Natural killer cell (primary cell): Measurements from ENCODE around the gene CMTM1. TPM values are rescaled to one million over a fixed set of nuclear protein-coding genes. Genes with fewer than 3 reads are reported as not detected.

ENCODE experiments used
- ATAC-seq, 3 donors: fragments of 150-1000 bp in 2 of 3; fragments of 200-7000 bp in 1 of 3; cut with Tn5 transposase; 1 replicate in 1 of 3; 2 replicates in 2 of 3; pipeline ENCODE4 v1.10.0; 2021; ENCODE audit warnings: mild to moderate bottlenecking in 2 of 3, moderate library complexity in 2 of 3
- DNase-seq, 2 donors: peaks; one replicate each; pipeline versions ENCODE4 v3.0.0 to v3.0.0-alpha.2; 2013 to 2021; ENCODE audit warnings: mixed read lengths in 1 of 2
- H3K27ac ChIP-seq: one replicate; pipeline ENCODE4 v1.5.1; 2013; ENCODE audit warnings: mild to moderate bottlenecking, low read length
- H3K27me3 ChIP-seq: one replicate; pipeline ENCODE4 v1.6.1; 2013; ENCODE audit warnings: low read length; ENCODE audit not compliant: control insufficient read depth, insufficient read depth
- H3K36me3 ChIP-seq: one replicate; pipeline ENCODE4 v1.6.1; 2013; ENCODE audit warnings: low read length; ENCODE audit not compliant: control insufficient read depth, insufficient read depth
- H3K4me1 ChIP-seq: one replicate; pipeline ENCODE4 v1.6.1; 2013; ENCODE audit warnings: low read length; ENCODE audit not compliant: control insufficient read depth, insufficient read depth
- H3K4me3 ChIP-seq: one replicate; pipeline ENCODE4 v1.5.1; 2013; ENCODE audit warnings: low read length
- H3K9me3 ChIP-seq: one replicate; pipeline ENCODE4 v1.6.1; 2013; ENCODE audit warnings: low read length; ENCODE audit not compliant: control insufficient read depth, insufficient read depth
- H3K27ac Mint-ChIP-seq, 2 donors: one replicate each; pipeline ENCODE4 v1.8.0; 2022; ENCODE audit warnings: mild to moderate bottlenecking in 2 of 2, mixed read lengths in 2 of 2, moderate library complexity in 1 of 2
- H3K27me3 Mint-ChIP-seq, 2 donors: one replicate each; pipeline ENCODE4 v1.8.0; 2022; ENCODE audit warnings: low read depth in 2 of 2, mixed read lengths in 2 of 2
- H3K36me3 Mint-ChIP-seq: one replicate; pipeline ENCODE4 v1.8.0; 2022; ENCODE audit warnings: mixed read lengths
- H3K4me1 Mint-ChIP-seq, 2 donors: one replicate each; pipeline ENCODE4 v1.8.0; 2022; ENCODE audit warnings: mixed read lengths in 2 of 2
- H3K4me3 Mint-ChIP-seq: one replicate; pipeline ENCODE4 v1.8.0; 2022; ENCODE audit warnings: mild to moderate bottlenecking, moderate library complexity, mixed read lengths
- H3K9me3 Mint-ChIP-seq, 2 donors: one replicate each; pipeline ENCODE4 v1.8.0; 2022; ENCODE audit warnings: mixed read lengths in 2 of 2
- WGBS: methylation state at CpG from one replicate; pipeline ENCODE4 v1.1.7; 2013; ENCODE audit warnings: missing lambda C conversion rate; ENCODE audit not compliant: insufficient coverage; 5-methylcytosine and 5-hydroxymethylcytosine counted together
- intact Hi-C: fragments of 100-400 bp; cut with micrococcal nuclease; formaldehyde crosslinking; loops from one replicate; pipeline ENCODE4 v1.14.2; 2022
- total RNA-seq, 4 donors: library from RNA; stranded (reverse); fragments of 120-200 nt in 1 of 4; gene quantifications; one replicate each; pipeline versions ENCODE4 v1.2.3 to v1.2.4, GENCODE V29; 2013 to 2022
- TF ChIP-seq, protein P1 (sequence below): fragments of 200-600 bp; IDR thresholded peaks from one replicate; pipeline ENCODE4 v1.8.0; 2022; ENCODE audit warnings: antibody characterized with exemption

Gene CMTM1
- total RNA-seq, 3 donors from 2014 or later (not counting 1 experiment from before 2014, with no cell fraction given) = 4.4 to 8.5 (median 7.8) TPM

DNA sequence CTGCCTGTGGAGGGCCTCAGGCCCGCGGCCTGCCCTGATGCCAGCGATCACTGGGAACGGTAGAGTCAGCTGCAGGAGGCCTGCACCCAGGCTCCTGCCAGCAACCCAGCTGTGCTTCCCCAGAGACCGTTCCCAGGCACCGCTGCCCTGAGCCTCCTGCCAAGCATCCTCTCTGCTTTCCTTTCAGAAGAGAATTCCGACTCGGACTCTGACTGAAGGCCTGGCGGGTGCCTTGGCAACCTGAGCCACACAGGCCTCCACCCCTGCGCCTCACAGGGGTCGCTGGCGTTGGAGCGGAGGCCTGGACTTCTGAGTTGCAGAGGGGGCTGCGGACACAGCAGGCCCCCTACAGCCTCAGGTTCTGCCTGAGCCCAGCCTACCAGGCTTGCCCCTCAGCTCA is 46.2 kb downstream of the CMTM1 start:
- DNase-seq (no peak), ATAC-seq (no peak)
- peaks cover 5 to 9% of the 10 kb centered on the region in 2 donors for H3K4me1 Mint-ChIP-seq
- H3K4me1 ChIP-seq = peaks cover 17% of the 10 kb centered on the region
- H3K27ac ChIP-seq = no peak overlapping the region
- H3K9me3 ChIP-seq = no peaks in the 10 kb centered on the region
- H3K9me3 Mint-ChIP-seq = no peaks in the 10 kb centered on the region
- TF ChIP-seq, protein P1, sequence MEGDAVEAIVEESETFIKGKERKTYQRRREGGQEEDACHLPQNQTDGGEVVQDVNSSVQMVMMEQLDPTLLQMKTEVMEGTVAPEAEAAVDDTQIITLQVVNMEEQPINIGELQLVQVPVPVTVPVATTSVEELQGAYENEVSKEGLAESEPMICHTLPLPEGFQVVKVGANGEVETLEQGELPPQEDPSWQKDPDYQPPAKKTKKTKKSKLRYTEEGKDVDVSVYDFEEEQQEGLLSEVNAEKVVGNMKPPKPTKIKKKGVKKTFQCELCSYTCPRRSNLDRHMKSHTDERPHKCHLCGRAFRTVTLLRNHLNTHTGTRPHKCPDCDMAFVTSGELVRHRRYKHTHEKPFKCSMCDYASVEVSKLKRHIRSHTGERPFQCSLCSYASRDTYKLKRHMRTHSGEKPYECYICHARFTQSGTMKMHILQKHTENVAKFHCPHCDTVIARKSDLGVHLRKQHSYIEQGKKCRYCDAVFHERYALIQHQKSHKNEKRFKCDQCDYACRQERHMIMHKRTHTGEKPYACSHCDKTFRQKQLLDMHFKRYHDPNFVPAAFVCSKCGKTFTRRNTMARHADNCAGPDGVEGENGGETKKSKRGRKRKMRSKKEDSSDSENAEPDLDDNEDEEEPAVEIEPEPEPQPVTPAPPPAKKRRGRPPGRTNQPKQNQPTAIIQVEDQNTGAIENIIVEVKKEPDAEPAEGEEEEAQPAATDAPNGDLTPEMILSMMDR = no peak
- no peaks in the 10 kb centered on the region for H3K27me3 ChIP-seq
- H3K4me3 Mint-ChIP-seq = no peak overlapping the region
- no peak overlapping the region for H3K27ac Mint-ChIP-seq
- peaks cover 52% of the 10 kb centered on the region for H3K36me3 ChIP-seq
- intact Hi-C loops = no loop called here
- WGBS = 95% methylated on average over 14 of the region's 14 CpGs
- no peaks in the 10 kb centered on the region for H3K36me3 Mint-ChIP-seq
- no peak overlapping the region for H3K4me3 ChIP-seq
- H3K27me3 Mint-ChIP-seq = no peaks in the 10 kb centered on the region

DNA sequence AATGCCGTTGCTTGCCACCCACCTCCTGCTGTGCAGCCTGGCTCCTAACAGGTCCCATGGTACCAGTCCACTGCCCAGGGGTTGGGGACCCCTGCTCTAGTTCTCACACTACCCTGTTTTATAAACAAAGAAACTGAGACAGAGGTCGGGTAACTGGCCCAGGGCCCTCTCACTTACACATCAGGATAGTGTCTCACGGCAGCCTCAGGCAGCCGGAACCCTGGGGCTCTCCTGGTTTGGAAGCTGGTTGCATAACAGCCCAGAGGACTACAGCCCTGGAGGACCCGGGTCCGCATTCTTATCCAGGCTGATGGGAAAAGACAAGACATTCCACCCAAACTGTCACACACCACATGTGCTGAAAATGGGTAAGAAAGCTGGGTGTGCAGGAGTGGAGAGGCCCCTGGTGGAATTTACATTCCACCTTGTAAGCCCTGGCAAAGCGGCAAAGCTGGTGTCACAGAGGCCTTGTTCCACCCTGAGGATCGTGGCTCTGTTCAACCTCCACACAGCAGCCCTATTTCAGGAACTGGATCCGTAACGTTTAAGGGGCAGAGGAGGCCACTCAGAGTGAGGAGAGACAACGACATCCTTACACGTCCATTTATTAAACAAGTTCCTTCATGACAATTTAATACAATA is 48.0 kb downstream of the CMTM1 start:
- Histone ChIP-seq H3K4me1 (no peaks in the 10 kb centered on the region), H3K4me3 (no peak overlapping the region), H3K27me3 (no peaks in the 10 kb centered on the region), H3K9me3 (no peaks in the 10 kb centered on the region), H3K36me3 (peaks cover 45% of the 10 kb centered on the region), H3K27ac (no peak overlapping the region)
- intact Hi-C loops = no loop called here
- H3K4me1 Mint-ChIP-seq = no peaks in the 10 kb centered on the region
- DNase-seq (no peak), ATAC-seq (no peak)
- H3K4me3 Mint-ChIP-seq = no peak overlapping the region
- TF ChIP-seq, protein P1 = no peak
- H3K27me3 Mint-ChIP-seq = no peaks in the 10 kb centered on the region
- H3K27ac Mint-ChIP-seq = no peak overlapping the region
- no peaks in the 10 kb centered on the region for H3K9me3 Mint-ChIP-seq
- no peaks in the 10 kb centered on the region for H3K36me3 Mint-ChIP-seq
- WGBS = 96% methylated on average over 10 of the region's 12 CpGs

DNA sequence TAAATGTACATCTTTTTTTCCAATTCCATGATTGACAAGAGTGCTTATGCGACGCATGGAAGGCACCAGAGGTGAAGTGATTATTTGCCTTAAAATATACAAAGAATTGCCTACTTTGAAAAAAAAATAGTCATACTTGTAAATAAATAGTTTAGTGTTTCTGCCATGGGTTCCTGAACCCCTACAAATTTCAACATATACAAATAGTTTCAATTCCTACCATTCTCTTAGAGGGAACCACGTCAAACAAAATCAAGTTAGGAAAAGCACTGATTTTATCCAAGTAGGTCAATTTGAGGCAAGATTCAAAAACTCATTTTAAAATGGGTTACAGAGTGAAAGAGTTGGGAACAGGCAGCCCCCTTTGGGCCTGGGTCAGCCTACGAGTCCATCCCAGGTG is 49.9 kb downstream of the CMTM1 start:
- no peak overlapping the region for H3K27ac Mint-ChIP-seq
- Histone ChIP-seq H3K36me3 (peaks cover 27% of the 10 kb centered on the region), H3K4me3 (no peak overlapping the region), H3K27me3 (no peaks in the 10 kb centered on the region), H3K4me1 (no peaks in the 10 kb centered on the region), H3K9me3 (no peaks in the 10 kb centered on the region), H3K27ac (no peak overlapping the region)
- H3K27me3 Mint-ChIP-seq = no peaks in the 10 kb centered on the region
- H3K4me3 Mint-ChIP-seq = no peak overlapping the region
- TF ChIP-seq, protein P1 = no peak
- intact Hi-C loops = no loop called here
- H3K36me3 Mint-ChIP-seq = no peaks in the 10 kb centered on the region
- no peaks in the 10 kb centered on the region for H3K4me1 Mint-ChIP-seq
- ATAC-seq = no peak
- no peak for DNase-seq
- H3K9me3 Mint-ChIP-seq = no peaks in the 10 kb centered on the region
- 95% methylated on average over 1 of the region's 4 CpGs for WGBS

DNA sequence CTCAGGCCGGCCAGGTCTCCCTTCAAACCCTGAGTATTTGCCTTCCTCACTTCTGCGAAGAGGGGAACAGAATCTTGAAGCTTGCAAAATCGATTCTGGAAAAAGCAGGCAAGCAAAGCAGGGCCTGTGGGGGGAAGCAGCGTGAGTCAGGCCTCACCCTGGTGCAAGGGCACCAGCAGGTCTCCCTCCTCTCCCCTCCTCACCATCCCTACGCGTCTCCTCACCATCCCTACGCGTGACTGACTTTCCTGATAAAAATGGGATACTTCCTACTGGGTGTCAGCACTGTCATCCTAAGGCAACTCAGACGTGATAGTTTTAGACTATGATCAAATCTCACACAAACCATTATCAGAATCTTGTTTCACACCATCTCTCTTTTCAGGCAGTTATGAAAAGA is 50.4 kb downstream of the CMTM1 start:
- no peaks in the 10 kb centered on the region for H3K36me3 Mint-ChIP-seq
- Histone ChIP-seq H3K4me1 (no peaks in the 10 kb centered on the region), H3K27ac (no peak overlapping the region), H3K27me3 (no peaks in the 10 kb centered on the region), H3K9me3 (no peaks in the 10 kb centered on the region), H3K4me3 (no peak overlapping the region), H3K36me3 (peaks cover 23% of the 10 kb centered on the region)
- no peaks in the 10 kb centered on the region for H3K27me3 Mint-ChIP-seq
- no peak for DNase-seq
- H3K4me3 Mint-ChIP-seq = no peak overlapping the region
- no peak for ATAC-seq
- intact Hi-C loops = no loop called here
- no peaks in the 10 kb centered on the region for H3K4me1 Mint-ChIP-seq
- H3K27ac Mint-ChIP-seq = no peak overlapping the region
- 90% methylated on average over 9 of the region's 9 CpGs for WGBS
- TF ChIP-seq, protein P1 = no peak
- no peaks in the 10 kb centered on the region for H3K9me3 Mint-ChIP-seq
